NCI-H1436 treated with DMSO at 0.1 percent for 48 hours (cell line): ENCODE measurements around the gene FIBP.

ENCODE experiments used
- DNase-seq: peaks from one replicate; lab custom pipeline; 2025; lab: John Stamatoyannopoulos, UW

Gene FIBP

GRCh38 chr11:65890324-65891218 lies 2.3 kb upstream of the FIBP start, which contains the start of gene CCDC85B:
CCDC85B (plus strand) TSS chr11:65890673; CDS start chr11:65890784, 111 bp downstream.
- peak; percentile 69 for DNase-seq

- no peak for DNase-seq
Measured at GRCh38 chr11:65887723-65888162, 528 bp downstream of the FIBP start.

- no peak for DNase-seq
Measured at GRCh38 chr11:65886826-65887722, 1.2 kb downstream of the FIBP start.

- DNase-seq: no peak
Measured at GRCh38 chr11:65885808-65886536, 2.3 kb downstream of the FIBP start.

- no peak for DNase-seq
Measured at GRCh38 chr11:65885231-65885630, 3.0 kb downstream of the FIBP start.

GRCh38 chr11:65884716-65885092 lies 3.6 kb downstream of the FIBP start:
- no peak for DNase-seq

- DNase-seq: no peak
Measured at GRCh38 chr11:65883786-65884715, 4.2 kb downstream of the FIBP start.

GRCh38 chr11:65883058-65883761 lies 5.1 kb downstream of the FIBP start:
- DNase-seq: no peak

- DNase-seq: no peak
Measured at GRCh38 chr11:65882120-65883057, 5.9 kb downstream of the FIBP start.

GRCh38 chr11:65880844-65881421 lies 7.3 kb downstream of the FIBP start:
- DNase-seq: no peak

- DNase-seq: no peak
Measured at GRCh38 chr11:65880027-65880426, 8.2 kb downstream of the FIBP start.

- no peak for DNase-seq
Measured at GRCh38 chr11:65879617-65880016, 8.7 kb downstream of the FIBP start, which contains the start of gene CTSW. CTSW (plus strand) TSS chr11:65879837; CDS start chr11:65879855, 18 bp downstream.

GRCh38 chr11:65873318-65874156 lies 14.7 kb downstream of the FIBP start:
- DNase-seq: peak; percentile 66

- DNase-seq: no peak
Measured at GRCh38 chr11:65872586-65873317, 15.5 kb downstream of the FIBP start, which contains the start of gene EFEMP2. EFEMP2 (minus strand) TSS chr11:65872800; CDS start chr11:65872354, 446 bp downstream.

GRCh38 chr11:65871811-65872548 lies 16.3 kb downstream of the FIBP start:
- DNase-seq: no peak
